ENCODE results near the gene GRM4.

Gene GRM4

DNA sequence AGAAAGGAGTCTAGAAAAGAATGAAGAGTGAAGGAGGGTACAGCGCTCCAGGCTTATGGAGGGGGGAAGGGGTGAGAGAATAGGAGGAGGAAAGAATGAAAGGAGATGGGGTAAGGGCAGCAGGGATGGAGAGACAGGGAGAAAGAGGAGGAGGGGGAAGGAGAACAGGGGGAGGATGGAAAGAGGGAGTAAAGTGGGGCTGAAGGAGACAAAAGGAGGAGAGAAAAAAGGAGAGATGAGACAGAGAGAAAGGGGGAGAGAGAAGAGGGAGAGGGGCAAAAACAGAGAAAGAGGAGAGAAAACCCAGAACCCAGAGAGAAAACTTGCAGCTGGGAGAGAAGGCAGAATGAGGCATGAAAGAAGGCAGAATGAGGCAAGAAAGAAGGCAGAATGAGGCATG is 110.7 kb downstream of the GRM4 start:
- no peaks in the 10 kb centered on the region for H3K9me3 ChIP-seq (ENCODE audit: low read length)
- no peaks in the 10 kb centered on the region for H3F3A ChIP-seq (ENCODE audit: insufficient read depth, low read length)
- H3K4me2 ChIP-seq (ENCODE audit: low read length), result no peak overlapping the region
- no peak overlapping the region for H2AFZ ChIP-seq (ENCODE audit: low read length)
- no peaks in the 10 kb centered on the region for H4K20me1 ChIP-seq (ENCODE audit: insufficient read depth, low read length)
- TF ChIP-seq, protein P1, sequence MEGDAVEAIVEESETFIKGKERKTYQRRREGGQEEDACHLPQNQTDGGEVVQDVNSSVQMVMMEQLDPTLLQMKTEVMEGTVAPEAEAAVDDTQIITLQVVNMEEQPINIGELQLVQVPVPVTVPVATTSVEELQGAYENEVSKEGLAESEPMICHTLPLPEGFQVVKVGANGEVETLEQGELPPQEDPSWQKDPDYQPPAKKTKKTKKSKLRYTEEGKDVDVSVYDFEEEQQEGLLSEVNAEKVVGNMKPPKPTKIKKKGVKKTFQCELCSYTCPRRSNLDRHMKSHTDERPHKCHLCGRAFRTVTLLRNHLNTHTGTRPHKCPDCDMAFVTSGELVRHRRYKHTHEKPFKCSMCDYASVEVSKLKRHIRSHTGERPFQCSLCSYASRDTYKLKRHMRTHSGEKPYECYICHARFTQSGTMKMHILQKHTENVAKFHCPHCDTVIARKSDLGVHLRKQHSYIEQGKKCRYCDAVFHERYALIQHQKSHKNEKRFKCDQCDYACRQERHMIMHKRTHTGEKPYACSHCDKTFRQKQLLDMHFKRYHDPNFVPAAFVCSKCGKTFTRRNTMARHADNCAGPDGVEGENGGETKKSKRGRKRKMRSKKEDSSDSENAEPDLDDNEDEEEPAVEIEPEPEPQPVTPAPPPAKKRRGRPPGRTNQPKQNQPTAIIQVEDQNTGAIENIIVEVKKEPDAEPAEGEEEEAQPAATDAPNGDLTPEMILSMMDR (IDR thresholded peaks at IDR 0.05; ENCODE audit: low read length), result no peak
- no peak for TF ChIP-seq EZH2 (IDR thresholded peaks at IDR 0.05; ENCODE audit: borderline replicate concordance, low read length)
- no peak overlapping the region for H3K9ac ChIP-seq (ENCODE audit: low read length)
- peaks cover 4% of the 10 kb centered on the region; the same call in 1 of the 2 replicates for H3K27me3 ChIP-seq (ENCODE audit: insufficient read depth, low read length)
- H3K79me2 ChIP-seq (ENCODE audit: insufficient read depth, low read length), result no peaks in the 10 kb centered on the region
- no peaks in the 10 kb centered on the region for H3K36me3 ChIP-seq (ENCODE audit: insufficient read depth, low read length)
- H3K4me3 ChIP-seq (ENCODE audit: low read depth, low read length, poor library complexity, severe bottlenecking), result no peak overlapping the region
- no peak overlapping the region for H3K27ac ChIP-seq (ENCODE audit: low read depth, low read length, poor library complexity, severe bottlenecking)
- no peaks in the 10 kb centered on the region for H3K4me1 ChIP-seq (ENCODE audit: insufficient read depth, low read length, severe bottlenecking)
- H3K9me2 ChIP-seq (ENCODE audit: low read depth, low read length), result no peaks in the 10 kb centered on the region

DNA sequence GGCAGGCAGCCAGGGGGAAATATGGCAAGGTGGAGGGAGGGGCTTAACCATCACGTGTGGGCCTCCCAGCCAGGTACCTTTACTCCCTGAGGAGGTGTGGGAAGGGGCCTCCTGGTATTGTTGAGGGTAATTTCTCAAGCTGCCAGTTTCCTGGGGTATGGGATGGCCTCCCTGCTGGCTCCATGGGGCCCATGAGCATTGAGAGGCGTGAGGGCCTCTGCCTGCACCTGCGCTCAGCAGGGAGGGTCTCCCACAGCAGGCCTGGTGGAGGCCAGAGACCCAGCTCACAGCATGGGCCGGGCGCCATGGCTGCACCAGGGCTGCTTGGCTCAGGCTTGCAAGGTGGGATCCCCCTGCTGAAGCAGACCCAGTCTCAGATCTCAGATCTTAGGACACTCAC is 113.0 kb downstream of the GRM4 start:
- Histone ChIP-seq H3K79me2 (ENCODE audit: insufficient read depth, low read length) (no peaks in the 10 kb centered on the region), H3K27me3 (ENCODE audit: insufficient read depth, low read length) (peaks cover 8% of the 10 kb centered on the region; the same call in 1 of the 2 replicates)

DNA sequence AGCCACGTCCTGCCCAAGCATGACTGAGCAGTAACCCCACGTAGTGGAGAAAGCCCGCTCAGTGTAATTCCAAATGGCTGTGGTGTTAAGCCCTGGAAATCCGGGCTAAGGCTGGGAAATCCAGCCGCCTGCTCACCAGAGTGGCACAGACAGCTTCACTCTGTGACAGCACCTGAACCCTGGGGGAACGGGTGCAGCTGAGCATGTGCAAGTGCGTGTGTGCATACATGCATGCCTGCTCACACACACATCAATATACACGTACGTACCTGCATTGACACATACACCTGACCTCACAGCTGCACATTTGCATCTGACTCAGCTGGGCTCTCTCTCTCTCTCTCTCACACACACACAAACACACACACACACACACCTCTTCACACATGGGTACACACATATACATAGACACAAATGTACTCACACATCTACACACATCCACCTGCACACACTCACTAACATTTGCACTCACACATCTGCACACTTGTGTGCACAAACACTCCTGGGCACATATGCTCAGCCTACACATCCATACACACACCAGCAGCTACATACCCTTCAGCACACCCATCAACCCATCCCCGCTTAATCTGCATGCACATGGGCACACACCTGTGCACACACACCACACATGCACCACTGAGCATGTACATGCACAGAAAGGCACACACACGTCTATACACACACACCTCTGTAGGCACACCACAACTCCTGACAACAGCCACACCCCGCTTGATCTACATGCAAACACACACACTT is 114.1 kb downstream of the GRM4 start:
- no peak overlapping the region for H2AFZ ChIP-seq (ENCODE audit: low read length)
- no peaks in the 10 kb centered on the region for H3K79me2 ChIP-seq (ENCODE audit: insufficient read depth, low read length)
- no peaks in the 10 kb centered on the region for H3K4me1 ChIP-seq (ENCODE audit: insufficient read depth, low read length, severe bottlenecking)
- no peak overlapping the region for H3K27ac ChIP-seq (ENCODE audit: low read depth, low read length, poor library complexity, severe bottlenecking)
- no peaks in the 10 kb centered on the region for H3K36me3 ChIP-seq (ENCODE audit: insufficient read depth, low read length)
- H3K9me3 ChIP-seq (ENCODE audit: low read length), result no peaks in the 10 kb centered on the region
- H3K4me2 ChIP-seq (ENCODE audit: low read length), result no peak overlapping the region
- no peak overlapping the region for H3K9ac ChIP-seq (ENCODE audit: low read length)
- TF ChIP-seq EZH2 (IDR thresholded peaks at IDR 0.05; ENCODE audit: borderline replicate concordance, low read length), result no peak
- TF ChIP-seq, protein P1 (IDR thresholded peaks at IDR 0.05; ENCODE audit: low read length), result no peak
- no peaks in the 10 kb centered on the region for H3F3A ChIP-seq (ENCODE audit: insufficient read depth, low read length)
- H4K20me1 ChIP-seq (ENCODE audit: insufficient read depth, low read length), result no peaks in the 10 kb centered on the region
- H3K27me3 ChIP-seq (ENCODE audit: insufficient read depth, low read length), result peaks cover 4% of the 10 kb centered on the region; the same call in 1 of the 2 replicates
- no peak overlapping the region for H3K4me3 ChIP-seq (ENCODE audit: low read depth, low read length, poor library complexity, severe bottlenecking)
- H3K9me2 ChIP-seq (ENCODE audit: low read depth, low read length), result no peaks in the 10 kb centered on the region

More for the DNA sequence above, 113.0 kb downstream of the GRM4 start:
- Histone ChIP-seq H3K4me1 (ENCODE audit: insufficient read depth, low read length, severe bottlenecking) (no peaks in the 10 kb centered on the region), H3K9me3 (ENCODE audit: low read length) (no peaks in the 10 kb centered on the region), H2AFZ (ENCODE audit: low read length) (no peak overlapping the region), H3K27ac (ENCODE audit: low read depth, low read length, poor library complexity, severe bottlenecking) (no peak overlapping the region), H3K9me2 (ENCODE audit: low read depth, low read length) (no peaks in the 10 kb centered on the region), H3K4me3 (ENCODE audit: low read depth, low read length, poor library complexity, severe bottlenecking) (no peak overlapping the region), H3K4me2 (ENCODE audit: low read length) (no peak overlapping the region), H3K9ac (ENCODE audit: low read length) (no peak overlapping the region), H3F3A (ENCODE audit: insufficient read depth, low read length) (no peaks in the 10 kb centered on the region), H3K36me3 (ENCODE audit: insufficient read depth, low read length) (no peaks in the 10 kb centered on the region), H4K20me1 (ENCODE audit: insufficient read depth, low read length) (no peaks in the 10 kb centered on the region)
- TF ChIP-seq, protein P1 (IDR thresholded peaks at IDR 0.05; ENCODE audit: low read length), result no peak
- no peak for TF ChIP-seq EZH2 (IDR thresholded peaks at IDR 0.05; ENCODE audit: borderline replicate concordance, low read length)

Data from OCI-LY1 (cell line).